GM12878 (cell line): ENCODE measurements around the gene HSD17B1. TPM values are rescaled to one million over a fixed set of nuclear protein-coding genes. Genes with fewer than 3 reads are reported as not detected.

ENCODE experiments used
- ATAC-seq: fragments of 200-7000 bp; cut with Tn5 transposase; 3 replicates; pipeline ENCODE4 v1.9.1; 2020; ENCODE audit warnings: mild to moderate bottlenecking, moderate library complexity
- BruUV-seq: library from RNA; stranded (reverse); fragments of 400-500 nt; replicated peaks from 2 replicates; lab custom pipeline; 2021; lab: Mats Ljungman, UMichigan
- CTCF ChIA-PET: fragments of 300-600 bp; sonication (Branson Sonifier 250); formaldehyde crosslinking; extraction: SDS; loops from one replicate; lab custom pipeline; 2021; ENCODE audit warnings: inconsistent platforms; lab: Yijun Ruan, JAX
- POLR2A ChIA-PET: fragments of 350-600 bp; formaldehyde crosslinking; extraction: SDS; loops from one replicate; lab custom pipeline; 2021; ENCODE audit warnings: inconsistent platforms; lab: Charles Lee
- RAD21 ChIA-PET: fragments of 300-600 bp; sonication (Branson Sonifier 250); formaldehyde crosslinking; loops from one replicate; lab custom pipeline; 2023; ENCODE audit warnings: antibody characterized with exemption; ENCODE audit not compliant: unreplicated experiment; lab: Charles Lee
- SMC1A ChIA-PET: fragments of 300-600 bp; sonication (Branson Sonifier 250); formaldehyde crosslinking; loops from one replicate; lab custom pipeline; 2023; ENCODE audit not compliant: unreplicated experiment, uncharacterized antibody; lab: Charles Lee
- DNase-seq: peaks from one replicate; pipeline ENCODE4 v3.0.0-alpha.2; 2011; ENCODE audit warnings: low read depth, low spot score
- FAIRE-seq: peaks from 3 replicates; lab custom pipeline; 2011; peaks lifted over from hg19 to GRCh38; lab: Jason Lieb, UNC
- H2AFZ ChIP-seq: 2 replicates; pipeline ENCODE4 v1.6.0; 2011; ENCODE audit warnings: low read depth, low read length, control low read depth; ENCODE audit not compliant: control insufficient read depth
- H3K27ac ChIP-seq: 2 replicates; pipeline ENCODE4 v1.5.1; 2011; ENCODE audit warnings: control low read depth; ENCODE audit not compliant: control insufficient read depth, insufficient read depth
- H3K27me3 ChIP-seq, 2 experiments: replicated peaks in 1 of 2; 2 replicates each; pipeline versions ENCODE4 v1.6.0 to v1.6.1; 2011; ENCODE audit warnings: low read length in 1 of 2; ENCODE audit not compliant: control insufficient read depth in 2 of 2, insufficient read depth in 2 of 2
- H3K36me3 ChIP-seq, 2 experiments: 2 replicates each; pipeline ENCODE4 v1.5.1; 2011; ENCODE audit warnings: low read length in 1 of 2; ENCODE audit not compliant: control insufficient read depth in 2 of 2, insufficient read depth in 2 of 2
- H3K4me1 ChIP-seq: 2 replicates; pipeline ENCODE4 v1.6.1; 2011; ENCODE audit warnings: mild to moderate bottlenecking, low read length, moderate library complexity, mixed read lengths; ENCODE audit not compliant: control insufficient read depth, insufficient read depth
- H3K4me2 ChIP-seq: 2 replicates; pipeline ENCODE4 v1.6.0; 2011; ENCODE audit warnings: control low read depth; ENCODE audit not compliant: control insufficient read depth, insufficient read depth
- H3K4me3 ChIP-seq: fragments of 200-600 bp; sonication (generic); 2 replicates; pipeline ENCODE4 v1.5.1; 2016
- H3K79me2 ChIP-seq: 2 replicates; pipeline ENCODE4 v1.6.0; 2011; ENCODE audit warnings: low read length; ENCODE audit not compliant: control insufficient read depth, insufficient read depth
- H3K9ac ChIP-seq: 2 replicates; pipeline ENCODE4 v1.8.0; 2011; ENCODE audit warnings: low read length, control low read depth, mixed read lengths; ENCODE audit not compliant: control insufficient read depth, insufficient read depth
- H3K9me3 ChIP-seq: replicated peaks from 3 replicates; pipeline ENCODE4 v1.5.1; 2011; ENCODE audit warnings: mild to moderate bottlenecking, low read length; ENCODE audit not compliant: control insufficient read depth, insufficient read depth
- H4K20me1 ChIP-seq: 2 replicates; pipeline ENCODE4 v1.6.0; 2011; ENCODE audit not compliant: control insufficient read depth, insufficient read depth
- BACH1 ChIP-seq: fragments of 450-650 bp; IDR thresholded peaks from 2 replicates; pipeline ENCODE4 v1.6.1; 2017; ENCODE audit warnings: mild to moderate bottlenecking, borderline replicate concordance
- HDGF ChIP-seq: fragments of 450-650 bp; IDR thresholded peaks from 2 replicates; pipeline ENCODE4 v1.6.1; 2016; ENCODE audit warnings: antibody characterized with exemption
- IRF4 ChIP-seq: IDR thresholded peaks from 2 replicates; pipeline ENCODE4 v1.6.1; 2011; ENCODE audit warnings: low read depth, low read length
- MTA3 ChIP-seq: IDR thresholded peaks from 2 replicates; pipeline ENCODE4 v1.6.1; 2012; ENCODE audit warnings: low read length, inconsistent platforms, borderline replicate concordance
- MXI1 ChIP-seq: fragments of 150-350 bp; IDR thresholded peaks from 2 replicates; pipeline ENCODE4 v1.6.1; 2011; ENCODE audit warnings: low read depth, mild to moderate bottlenecking, inconsistent platforms, low read length, improper control_type of control experiment
- NFIC ChIP-seq: IDR thresholded peaks from 2 replicates; pipeline ENCODE4 v1.6.1; 2012; ENCODE audit warnings: low read depth, mild to moderate bottlenecking, inconsistent platforms, low read length, moderate library complexity
- PAX5 ChIP-seq: IDR thresholded peaks from 2 replicates; pipeline ENCODE4 v1.6.1; 2011; ENCODE audit warnings: low read depth, low read length, borderline replicate concordance
- POLR2AphosphoS5 ChIP-seq: IDR thresholded peaks from 2 replicates; pipeline ENCODE4 v1.6.1; 2011; ENCODE audit warnings: mild to moderate bottlenecking, low read length, inconsistent platforms
- RBBP5 ChIP-seq: fragments of 200-600 bp; sonication (generic); conservative IDR thresholded peaks from 2 replicates; pipeline ENCODE4 v1.6.1; 2016
- SMARCA5 ChIP-seq: fragments of 450-650 bp; IDR thresholded peaks from 2 replicates; pipeline ENCODE4 v1.6.1; 2017; ENCODE audit warnings: mild to moderate bottlenecking
- SP1 ChIP-seq: IDR thresholded peaks from one replicate; pipeline ENCODE4 v1.6.1; 2011; ENCODE audit warnings: low read depth, low read length
- SUZ12 ChIP-seq: fragments of 200-600 bp; sonication (generic); IDR thresholded peaks from one replicate; pipeline ENCODE4 v1.6.1; 2018; ENCODE audit warnings: antibody characterized with exemption, mild to moderate bottlenecking; ENCODE audit not compliant: unreplicated experiment
- TARDBP ChIP-seq: IDR thresholded peaks from 2 replicates; pipeline ENCODE4 v1.6.1; 2016; ENCODE audit warnings: borderline replicate concordance
- WRNIP1 ChIP-seq: IDR thresholded peaks from 2 replicates; pipeline ENCODE4 v1.6.1; 2011; ENCODE audit warnings: low read depth, low read length, improper control_type of control experiment, borderline replicate concordance
- ZNF24 ChIP-seq: fragments of 450-650 bp; IDR thresholded peaks from 2 replicates; pipeline ENCODE4 v1.6.1; 2017; ENCODE audit warnings: antibody characterized with exemption, mild to moderate bottlenecking
- WGBS: methylation state at CpG from one replicate; pipeline ENCODE4 v1.1.6; 2016; ENCODE audit warnings: low lambda C conversion rate; ENCODE audit not compliant: insufficient replicate concordance, insufficient coverage; ENCODE audit errors: missing lambda C conversion rate; 5-methylcytosine and 5-hydroxymethylcytosine counted together
- in situ Hi-C: fragments of 300-500 bp; cut with MboI; formaldehyde crosslinking; loops from 9 replicates; pipeline ENCODE4 v1.14.3; 2018; ENCODE audit warnings: mixed read lengths
- intact Hi-C: fragments of 100-400 bp; cut with micrococcal nuclease; formaldehyde crosslinking; loops from one replicate; pipeline ENCODE4 v1.14.2; 2022; ENCODE audit not compliant: unreplicated experiment
- polyA plus RNA-seq, 11 experiments: library from polyadenylated mRNA; depleted of rRNA in 4 of 11; unstranded in 6 of 11; stranded (reverse) in 5 of 11; fragments of >200 nt; fragmentation: Nextera tagmentation in 4 of 11; fragmentation: Illumina TruSeq in 1 of 11; extraction: Ambion mirVana in 4 of 11; extraction: Trizol in 1 of 11; gene quantifications; 1 replicate in 1 of 11; 2 replicates in 10 of 11; pipeline versions ENCODE4 v1.2.1 to v1.2.3, GENCODE V29; 2011 to 2016; ENCODE audit warnings: inconsistent platforms in 2 of 11, missing spikeins in 2 of 11, low read depth in 1 of 11
- total RNA-seq, 4 experiments: library from RNA; depleted of rRNA in 3 of 4; stranded (reverse); fragments of >200 nt in 3 of 4; fragmentation: Illumina TruSeq in 1 of 4; extraction: Trizol in 1 of 4; gene quantifications; 2 replicates each; pipeline versions ENCODE4 v1.2.1 to v1.2.3, GENCODE V29; 2013 to 2021
- TF ChIP-seq, protein P1 (sequence below): fragments of 450-650 bp; formaldehyde crosslinking; IDR thresholded peaks from 2 replicates; pipeline ENCODE4 v1.4.0; 2022; ENCODE audit warnings: mild to moderate bottlenecking, moderate library complexity
- TF ChIP-seq, protein P2 (sequence below): IDR thresholded peaks from 2 replicates; pipeline ENCODE4 v1.6.1; 2011; ENCODE audit warnings: low read depth, mild to moderate bottlenecking, low read length, moderate library complexity, borderline replicate concordance; ENCODE audit errors: extremely low read depth

The HSD17B1 gene
- total and polyA plus RNA-seq, 10 of the 15 experiments (the other 5 are each of a cell fraction or from before 2014, with no cell fraction given): 0.15 to 1.1 (median 0.42) TPM

DNA sequence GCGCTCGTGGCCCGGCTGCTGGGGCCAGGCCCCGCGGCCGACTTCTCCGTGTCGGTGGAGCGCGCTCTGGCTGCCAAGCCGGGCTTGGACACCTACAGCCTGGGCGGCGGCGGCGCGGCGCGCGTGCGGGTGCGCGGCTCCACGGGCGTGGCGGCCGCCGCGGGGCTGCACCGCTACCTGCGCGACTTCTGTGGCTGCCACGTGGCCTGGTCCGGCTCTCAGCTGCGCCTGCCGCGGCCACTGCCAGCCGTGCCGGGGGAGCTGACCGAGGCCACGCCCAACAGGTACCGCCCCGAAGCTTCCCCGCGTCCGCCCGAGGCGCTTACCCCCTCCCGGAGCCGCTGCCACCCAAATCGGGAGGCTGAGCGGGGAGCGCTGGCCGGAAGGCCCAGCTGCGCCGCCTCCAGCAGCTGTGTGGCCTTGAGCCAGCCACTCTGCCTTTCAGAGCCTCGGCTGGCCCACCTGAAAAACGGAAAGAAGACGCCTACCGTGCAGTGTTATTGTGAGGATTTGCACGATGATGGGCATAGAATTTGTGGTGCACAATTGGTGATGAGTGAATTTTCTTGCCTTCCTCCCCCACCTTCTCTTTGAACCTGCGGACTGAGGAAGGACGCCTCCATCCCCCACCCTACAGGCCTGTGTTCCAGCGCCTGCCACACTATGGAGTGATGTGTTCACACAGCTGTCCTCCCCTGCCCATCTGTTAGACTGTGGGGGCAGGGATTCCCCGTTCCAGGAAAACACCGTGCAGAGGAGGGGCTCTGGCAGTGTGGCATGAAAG lies 16.2 kb upstream of the HSD17B1 start:
- H3K36me3 ChIP-seq: peaks cover 0 to 5% of the 10 kb centered on the region in 2 experiments; a peak in 2 of 4 replicates
- intact Hi-C loops (loop anchor here (1.0 kb wide), 1 partner anchor 41 kb away; the partner anchor contains the start of gene PSMC3IP), in situ Hi-C loops (no loop called here)
- H3K4me2 ChIP-seq: peak overlapping the region; percentile 98
- H3K9ac ChIP-seq: peak overlapping the region; percentile 81
- POLR2A ChIA-PET: interaction anchor here (0.5 to 2.1 kb wide), 12 partner anchors 12 to 343 kb away, joined by 3 to 13 read pairs (median 3); partner anchors contain the start of genes GHDC and PLEKHH3
- WGBS: under 1% methylated on average over 37 of the region's 65 CpGs
- FAIRE-seq (no peak), ATAC-seq (peak; percentile 85), DNase-seq (no peak)
- SMC1A ChIA-PET: interaction anchor here (0.8 to 2.0 kb wide), 8 partner anchors 9 to 237 kb away, joined by 3 to 11 read pairs (median 4); partner anchors contain the start of genes MLX and VPS25
- peak overlapping the region; percentile 77 for H3K4me3 ChIP-seq
- peak overlapping the region; percentile 34 for H2AFZ ChIP-seq
- no peaks in the 10 kb centered on the region for H3K27me3 ChIP-seq
- peak overlapping the region; percentile 75 for H3K27ac ChIP-seq
- no TSS peak for BruUV-seq
- peaks cover 13% of the 10 kb centered on the region for H3K79me2 ChIP-seq
- H3K9me3 ChIP-seq: no peaks in the 10 kb centered on the region
- RAD21 ChIA-PET: interaction anchor here (0.9 to 3.4 kb wide), 7 partner anchors 9 to 227 kb away, joined by 3 to 17 read pairs (median 6); partner anchors contain the start of genes PLEKHH3 and PSMC3IP
- no peaks in the 10 kb centered on the region for H4K20me1 ChIP-seq
- peaks cover 19% of the 10 kb centered on the region for H3K4me1 ChIP-seq
- CTCF ChIA-PET: interaction anchor here (0.5 to 3.1 kb wide), 18 partner anchors 9 to 401 kb away, joined by 3 to 21 read pairs (median 4); partner anchors contain the start of genes HSD17B1 and STAT3
- TF ChIP-seq TARDBP: no peak
- no peak for TF ChIP-seq ZNF24
- TF ChIP-seq SMARCA5: peak; percentile 90
- TF ChIP-seq IRF4: no peak
- TF ChIP-seq SP1: peak; percentile 6
- TF ChIP-seq MTA3: no peak
- TF ChIP-seq RBBP5: no peak
- 0 out of 2 replicates have a peak, but pooled peaks have one; percentile 31 for TF ChIP-seq POLR2AphosphoS5
- TF ChIP-seq, protein P1, sequence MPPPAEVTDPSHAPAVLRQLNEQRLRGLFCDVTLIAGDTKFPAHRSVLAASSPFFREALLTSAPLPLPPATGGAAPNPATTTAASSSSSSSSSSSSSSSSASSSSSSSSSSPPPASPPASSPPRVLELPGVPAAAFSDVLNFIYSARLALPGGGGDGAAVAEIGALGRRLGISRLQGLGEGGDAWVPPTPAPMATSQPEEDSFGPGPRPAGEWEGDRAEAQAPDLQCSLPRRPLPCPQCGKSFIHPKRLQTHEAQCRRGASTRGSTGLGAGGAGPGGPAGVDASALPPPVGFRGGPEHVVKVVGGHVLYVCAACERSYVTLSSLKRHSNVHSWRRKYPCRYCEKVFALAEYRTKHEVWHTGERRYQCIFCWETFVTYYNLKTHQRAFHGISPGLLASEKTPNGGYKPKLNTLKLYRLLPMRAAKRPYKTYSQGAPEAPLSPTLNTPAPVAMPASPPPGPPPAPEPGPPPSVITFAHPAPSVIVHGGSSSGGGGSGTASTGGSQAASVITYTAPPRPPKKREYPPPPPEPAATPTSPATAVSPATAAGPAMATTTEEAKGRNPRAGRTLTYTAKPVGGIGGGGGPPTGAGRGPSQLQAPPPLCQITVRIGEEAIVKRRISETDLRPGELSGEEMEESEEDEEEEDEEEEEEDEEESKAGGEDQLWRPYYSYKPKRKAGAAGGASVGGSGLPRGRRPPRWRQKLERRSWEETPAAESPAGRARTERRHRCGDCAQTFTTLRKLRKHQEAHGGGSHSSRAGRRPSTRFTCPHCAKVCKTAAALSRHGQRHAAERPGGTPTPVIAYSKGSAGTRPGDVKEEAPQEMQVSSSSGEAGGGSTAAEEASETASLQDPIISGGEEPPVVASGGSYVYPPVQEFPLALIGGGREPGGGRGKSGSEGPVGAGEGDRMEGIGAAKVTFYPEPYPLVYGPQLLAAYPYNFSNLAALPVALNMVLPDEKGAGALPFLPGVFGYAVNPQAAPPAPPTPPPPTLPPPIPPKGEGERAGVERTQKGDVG (CRISPR knock-in tag): no peak
- no peak for TF ChIP-seq WRNIP1
- no peak for TF ChIP-seq NFIC
- no peak for TF ChIP-seq PAX5
- TF ChIP-seq HDGF: peak; percentile 36; the same call in 1 of the 2 replicates
- no peak for TF ChIP-seq SUZ12
- TF ChIP-seq, protein P2, sequence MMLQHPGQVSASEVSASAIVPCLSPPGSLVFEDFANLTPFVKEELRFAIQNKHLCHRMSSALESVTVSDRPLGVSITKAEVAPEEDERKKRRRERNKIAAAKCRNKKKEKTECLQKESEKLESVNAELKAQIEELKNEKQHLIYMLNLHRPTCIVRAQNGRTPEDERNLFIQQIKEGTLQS: no peak
- peak; percentile 97 for TF ChIP-seq MXI1
- 0 out of 2 replicates have a peak, but pooled peaks have one; percentile 43 for TF ChIP-seq BACH1
